ENCODE results near the gene CCDC175. TPM values are rescaled to one million over a fixed set of nuclear protein-coding genes. Genes with fewer than 3 reads are reported as not detected.

Gene CCDC175
- total and polyA plus RNA-seq, 4 donors: not detected

Other genes with a start within 250 kb of the CCDC175 start
- gene GPR135, start 111.4 kb downstream of the CCDC175 start, total RNA-seq: 1 to 10 TPM in 1 of 2 donors, under 1 TPM in 1; 0.56 to 2.9 TPM
- under 1 TPM; 0.22 to 0.31 TPM for gene GPR135, start 111.4 kb downstream of the CCDC175 start, polyA plus RNA-seq
- gene L3HYPDH, start 92.4 kb downstream of the CCDC175 start, total RNA-seq: 10 to 100 TPM in 1 of 2 donors, 1 to 10 TPM in 1; 9.3 to 35.1 TPM
- 10 to 100 TPM; 21.4 to 36.3 TPM for gene L3HYPDH, start 92.4 kb downstream of the CCDC175 start, polyA plus RNA-seq
- gene JKAMP, start 92.3 kb downstream of the CCDC175 start, total RNA-seq: 10 to 100 TPM; 41.2 to 65.1 TPM
- 10 to 100 TPM; 19.7 to 23.9 TPM for gene JKAMP, start 92.3 kb downstream of the CCDC175 start, polyA plus RNA-seq